Measurements from ENCODE around the gene AGAP1. TPM values are rescaled to one million over a fixed set of nuclear protein-coding genes. Genes with fewer than 3 reads are reported as not detected.

Gene AGAP1
- total RNA-seq, 1 experiment from 2014 or later = 14.8 TPM

DNA sequence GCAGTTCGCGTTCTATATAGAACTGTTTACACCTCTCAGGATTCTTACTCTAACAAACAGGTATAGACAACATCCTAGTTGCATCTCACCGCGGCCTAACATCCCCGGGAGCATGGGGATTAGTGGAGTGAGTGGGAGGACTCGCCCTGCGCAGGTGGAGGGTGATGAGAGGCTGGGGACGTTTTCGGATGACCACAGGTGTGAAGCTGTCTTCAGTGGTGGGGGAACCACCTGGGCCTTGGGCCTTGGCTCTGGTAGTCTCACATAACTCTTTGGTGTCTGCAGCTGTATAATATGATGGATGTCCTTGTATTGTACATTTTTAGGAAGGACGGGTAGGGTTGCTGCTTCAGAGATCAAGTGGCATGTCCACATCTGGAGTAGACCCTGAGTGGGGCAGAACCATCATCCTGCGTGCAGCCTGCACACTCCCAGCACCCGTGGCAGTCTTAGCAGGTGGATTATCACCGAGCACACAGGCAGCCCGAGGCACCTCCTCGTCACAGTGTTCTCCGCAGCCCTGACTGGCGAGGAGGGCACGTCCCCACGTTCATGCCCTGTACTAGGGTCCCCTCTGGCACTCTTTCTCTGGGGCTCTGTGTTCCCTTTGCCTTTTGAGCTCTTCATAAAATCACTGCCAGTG lies 56.0 kb downstream of the AGAP1 start:
- no peak for DNase-seq (ENCODE audit: low read depth)

DNA sequence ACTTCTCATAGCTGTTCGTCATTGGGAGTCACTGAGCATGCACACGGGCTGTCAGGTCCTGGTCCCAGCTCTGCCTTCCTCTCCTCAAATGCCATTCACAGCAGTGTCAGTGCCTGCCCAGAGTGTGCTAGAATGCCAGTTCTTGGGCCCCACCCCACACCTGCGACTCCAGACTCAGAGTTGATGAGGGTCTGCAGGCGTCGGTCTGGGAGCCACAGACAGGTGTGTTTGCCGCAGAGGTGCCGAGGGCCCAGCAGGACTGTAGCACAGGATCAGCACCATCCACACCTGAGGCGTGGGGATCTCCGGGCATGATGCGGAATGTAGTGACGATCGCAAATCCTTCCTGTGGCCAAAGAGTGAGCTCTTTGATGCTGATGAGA lies 56.5 kb downstream of the AGAP1 start:
- DNase-seq (ENCODE audit: low read depth) = no peak

DNA sequence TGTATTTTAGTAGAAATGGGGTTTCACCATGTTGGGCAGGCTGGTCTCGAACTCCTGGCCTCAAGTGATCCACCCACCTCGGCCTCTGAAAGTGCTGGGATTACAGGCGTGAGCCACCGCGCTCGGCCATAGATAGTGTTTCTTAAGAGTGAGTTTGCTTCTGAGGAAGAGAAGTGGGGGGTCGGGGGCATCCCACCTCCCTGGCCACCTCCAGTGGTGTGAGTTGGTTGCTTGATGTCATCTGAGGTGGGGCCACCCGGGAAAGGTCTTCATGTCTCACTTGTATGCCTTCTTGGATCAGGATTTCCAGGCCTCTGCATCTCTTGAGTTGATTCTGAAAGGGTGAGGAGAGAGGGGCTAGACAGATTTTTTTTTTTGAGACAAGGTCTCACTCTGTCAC lies 57.1 kb downstream of the AGAP1 start:
- no peak for DNase-seq (ENCODE audit: low read depth)

DNA sequence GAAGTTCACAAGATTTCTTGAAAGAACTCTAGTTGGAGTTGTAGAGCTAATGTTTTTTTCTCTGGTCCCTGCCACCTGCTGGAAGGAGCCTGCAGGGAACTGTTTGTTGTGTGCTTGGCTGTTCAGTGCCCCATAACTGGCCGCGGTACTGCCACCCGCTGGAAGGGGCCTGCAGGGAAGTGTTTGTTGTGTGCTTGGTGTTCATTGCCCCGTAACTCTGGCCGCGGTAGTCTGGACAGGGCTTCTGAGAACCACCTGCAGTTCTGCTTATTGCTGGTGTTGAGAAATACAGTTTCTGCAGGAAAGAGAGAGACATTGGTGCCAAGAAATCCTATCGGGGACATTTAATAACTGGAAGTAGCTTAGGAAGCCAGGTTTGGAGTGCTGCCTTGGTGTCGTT lies 58.1 kb downstream of the AGAP1 start:
- peak; percentile 71 for DNase-seq (ENCODE audit: low read depth)

DNA sequence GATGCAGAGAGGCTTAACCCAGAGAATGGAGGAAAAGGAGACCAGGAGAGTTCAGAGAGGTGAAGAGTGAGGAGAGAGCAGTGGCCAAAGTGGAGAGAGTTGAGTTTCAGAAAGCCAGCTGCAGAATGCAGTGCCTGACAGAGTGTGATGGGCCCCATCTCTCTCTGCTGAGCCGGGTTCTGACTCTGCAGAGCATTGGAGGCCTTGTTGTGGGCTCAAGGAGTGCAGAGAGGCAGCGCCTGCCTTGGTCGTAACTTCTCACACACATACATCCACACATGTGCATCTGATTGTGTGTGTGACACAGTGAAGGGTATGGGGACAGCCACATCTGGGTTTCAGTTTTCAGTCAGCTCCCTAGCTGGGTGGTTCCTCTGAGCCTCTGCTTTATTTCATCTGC lies 58.8 kb downstream of the AGAP1 start:
- no peak for DNase-seq (ENCODE audit: low read depth)

DNA sequence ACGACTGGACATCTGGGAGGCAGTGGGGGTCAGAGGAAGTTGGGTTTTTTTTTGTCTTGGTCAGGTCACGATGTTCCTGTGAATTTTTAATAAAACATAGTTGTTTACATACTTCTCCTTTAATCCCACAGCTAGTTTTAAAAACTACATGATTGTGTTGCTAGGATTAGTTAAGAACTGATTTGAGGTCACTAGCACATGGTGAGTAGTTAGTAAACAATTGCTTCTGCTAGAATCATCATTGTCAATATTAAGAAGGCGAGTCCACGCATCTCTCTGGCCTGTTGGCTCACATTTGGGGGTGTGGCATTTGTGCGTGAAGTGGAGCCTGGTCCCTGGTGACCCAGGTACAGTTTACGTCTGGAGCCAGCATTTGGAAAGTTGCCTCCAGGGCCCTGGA lies 59.4 kb downstream of the AGAP1 start:
- DNase-seq (ENCODE audit: low read depth) = no peak

DNA sequence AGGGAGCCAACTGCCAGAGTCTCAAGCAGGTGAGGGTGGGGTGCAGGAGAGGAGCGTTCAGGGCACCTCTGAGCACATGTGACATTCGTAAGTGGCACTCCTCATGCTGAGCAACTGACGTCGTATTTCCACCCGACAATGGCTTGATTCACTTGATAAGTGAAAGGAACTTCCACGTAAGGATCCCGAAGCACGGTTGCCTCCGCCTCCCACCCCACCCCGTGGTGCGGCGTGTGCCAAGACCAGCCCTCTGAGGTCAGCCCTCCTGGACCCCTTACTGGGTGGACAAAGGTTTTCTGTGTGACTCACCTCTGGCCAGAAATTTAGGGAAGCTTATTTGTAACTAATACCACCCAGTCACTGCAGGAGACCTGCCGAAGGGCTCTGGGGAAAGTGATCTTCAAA lies 59.9 kb downstream of the AGAP1 start:
- no peak for DNase-seq (ENCODE audit: low read depth)

DNA sequence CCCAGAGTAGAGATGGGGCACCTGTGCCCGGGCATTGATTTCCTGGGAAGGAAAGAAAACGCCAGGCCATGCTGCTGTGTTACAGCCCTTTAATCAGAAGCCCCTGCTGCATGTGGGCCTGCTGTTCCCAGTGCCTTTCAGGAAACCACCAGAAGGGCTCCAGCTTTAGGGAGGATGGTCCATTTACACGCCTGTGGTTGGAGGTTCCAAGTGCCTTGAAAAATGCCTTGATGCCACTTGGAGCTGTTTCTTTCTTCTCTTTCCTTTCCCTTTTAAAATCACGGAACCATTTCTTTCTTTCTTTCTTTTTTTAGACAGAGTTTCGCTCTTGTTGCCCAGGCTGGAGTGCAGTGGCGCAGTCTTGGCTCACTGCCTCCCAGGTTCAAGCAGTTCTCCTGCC lies 60.5 kb downstream of the AGAP1 start:
- no peak for DNase-seq (ENCODE audit: low read depth)

DNA sequence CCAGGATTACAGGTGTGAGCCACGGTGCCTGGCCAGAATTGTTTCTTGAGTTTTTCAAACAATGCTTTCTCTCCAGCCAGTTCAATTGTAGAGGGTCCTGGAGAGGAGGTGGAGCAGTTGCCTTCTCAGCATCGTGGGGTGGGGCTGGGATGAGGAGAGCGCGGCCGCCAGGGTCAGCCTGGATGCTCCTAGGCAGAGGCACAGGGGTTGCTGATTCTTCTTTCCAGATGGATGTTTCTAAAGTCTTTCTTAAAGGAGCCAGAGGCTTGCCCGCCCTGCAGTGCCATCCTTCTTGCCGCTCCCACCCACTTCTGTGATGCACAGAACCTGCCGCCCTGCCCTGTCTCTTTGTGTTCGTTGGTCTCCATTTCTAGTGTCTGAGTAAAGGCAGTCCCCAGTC lies 61.1 kb downstream of the AGAP1 start:
- no peak for DNase-seq (ENCODE audit: low read depth)

DNA sequence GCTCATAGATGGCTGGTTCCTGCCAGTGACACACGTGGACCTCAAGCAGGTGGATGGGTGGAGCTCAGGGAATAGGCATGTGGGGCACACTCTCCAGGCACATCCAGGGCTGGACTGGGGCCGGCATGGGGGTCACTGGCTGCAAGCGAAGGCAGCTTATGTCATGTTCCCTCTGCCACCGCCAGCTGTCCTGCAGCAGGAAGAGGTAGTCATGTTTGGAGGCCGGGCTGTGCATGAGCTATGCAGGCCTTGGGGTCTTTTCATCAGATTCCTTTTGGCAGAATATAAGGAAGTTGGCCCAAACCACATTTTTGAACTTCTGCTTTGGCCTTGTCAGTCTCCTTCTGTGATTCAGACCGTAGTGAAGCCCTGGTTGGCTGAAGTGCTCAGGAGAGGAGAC lies 61.5 kb downstream of the AGAP1 start:
- DNase-seq (ENCODE audit: low read depth) = no peak

DNA sequence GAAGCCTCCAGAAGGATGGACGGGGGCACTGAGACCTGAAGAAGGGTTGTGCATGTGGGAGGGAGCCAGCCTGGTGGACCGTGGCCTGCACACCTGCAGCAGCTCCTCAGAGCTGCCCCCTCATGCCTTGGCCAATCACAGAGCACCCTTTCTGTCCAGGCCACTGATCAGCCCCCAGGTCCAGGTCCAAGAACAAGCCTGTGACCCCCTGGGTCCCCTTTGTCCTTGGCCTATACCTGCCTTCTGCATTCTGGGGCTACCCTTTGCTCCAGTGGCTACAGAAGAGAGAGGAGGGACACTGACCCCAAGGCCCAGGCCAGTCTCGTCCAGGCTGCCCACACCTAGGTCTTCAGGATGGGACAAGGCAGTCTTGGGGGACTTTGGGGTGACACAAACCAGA lies 62.2 kb downstream of the AGAP1 start:
- DNase-seq (ENCODE audit: low read depth) = no peak

DNA sequence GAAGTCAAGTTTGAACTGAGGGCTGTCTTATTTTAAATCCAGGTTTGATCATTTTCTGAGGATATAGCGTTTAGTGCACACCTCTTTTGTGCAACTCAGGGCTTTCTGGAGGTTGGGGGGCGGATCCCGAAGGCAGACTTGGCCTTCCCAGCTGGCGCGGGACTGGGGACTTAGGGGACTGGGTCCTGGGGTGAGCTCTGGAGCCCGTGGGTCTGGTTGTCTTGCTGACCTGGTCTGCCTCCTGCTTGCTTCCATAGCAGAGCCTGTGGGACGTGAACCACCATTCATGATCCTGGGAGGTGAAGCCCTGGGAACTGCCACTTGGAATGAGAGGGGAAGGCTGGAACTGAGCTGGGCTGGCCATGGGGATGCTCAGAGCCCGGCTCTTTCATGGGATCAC lies 63.1 kb downstream of the AGAP1 start:
- no peak for DNase-seq (ENCODE audit: low read depth)

DNA sequence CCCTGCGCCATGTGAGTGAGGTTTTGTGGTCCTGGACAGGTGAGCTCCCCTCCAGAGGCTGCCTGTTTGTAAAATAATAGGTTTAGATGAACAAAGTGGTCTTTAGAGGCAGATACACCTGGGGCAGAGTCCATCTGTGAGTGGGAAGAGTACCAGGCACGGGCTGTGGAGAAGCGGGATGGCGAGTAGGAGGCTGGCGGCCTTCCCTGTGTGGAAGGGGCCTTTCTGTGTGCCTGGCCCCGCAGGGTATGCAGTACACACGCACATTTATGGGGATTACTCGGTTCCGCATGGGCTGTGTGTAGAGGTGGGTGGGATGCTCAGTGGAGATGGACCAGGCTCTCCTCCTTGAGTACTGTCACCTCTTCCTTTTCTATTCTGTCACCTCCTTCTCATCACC lies 64.1 kb downstream of the AGAP1 start:
- no peak for DNase-seq (ENCODE audit: low read depth)

DNA sequence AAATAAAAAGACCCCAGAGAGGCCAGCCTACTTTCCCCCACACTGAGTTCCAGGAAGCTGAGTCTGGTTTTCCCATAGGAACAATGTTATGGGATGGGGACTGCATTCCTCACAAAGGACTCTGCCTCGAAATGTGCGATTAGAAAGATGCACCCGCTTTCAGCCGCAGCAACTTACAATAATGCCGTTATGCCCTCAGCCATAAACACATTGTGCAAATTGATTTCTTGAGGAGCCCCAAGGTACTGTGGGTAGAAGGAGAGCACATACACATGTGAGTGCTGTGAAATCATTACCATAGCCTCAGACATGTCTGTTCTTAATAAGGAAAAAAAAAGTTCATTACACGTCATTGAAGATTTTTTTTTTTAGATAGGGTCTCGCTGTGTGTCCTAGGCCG lies 64.7 kb downstream of the AGAP1 start:
- no peak for DNase-seq (ENCODE audit: low read depth)

DNA sequence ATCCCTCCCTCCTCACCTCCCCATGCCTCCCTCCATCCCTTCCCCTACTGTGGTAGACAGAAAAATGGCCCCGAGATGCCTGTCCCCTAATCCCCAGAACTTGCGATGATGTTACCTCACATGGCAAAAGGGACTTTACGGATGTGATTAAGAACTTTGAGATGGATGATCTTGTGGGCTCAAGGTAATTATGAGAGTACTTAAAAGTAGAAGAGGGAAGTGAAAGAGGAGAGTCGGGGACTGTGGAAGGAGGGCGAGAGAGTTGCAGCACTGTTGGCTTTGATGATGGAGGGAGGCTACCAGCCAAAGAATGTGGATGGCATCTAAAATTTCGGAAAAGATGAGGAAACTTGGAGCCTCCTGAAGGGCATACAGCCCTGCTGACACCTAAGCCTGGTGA lies 66.5 kb downstream of the AGAP1 start:
- no peak for DNase-seq (ENCODE audit: low read depth)

DNA sequence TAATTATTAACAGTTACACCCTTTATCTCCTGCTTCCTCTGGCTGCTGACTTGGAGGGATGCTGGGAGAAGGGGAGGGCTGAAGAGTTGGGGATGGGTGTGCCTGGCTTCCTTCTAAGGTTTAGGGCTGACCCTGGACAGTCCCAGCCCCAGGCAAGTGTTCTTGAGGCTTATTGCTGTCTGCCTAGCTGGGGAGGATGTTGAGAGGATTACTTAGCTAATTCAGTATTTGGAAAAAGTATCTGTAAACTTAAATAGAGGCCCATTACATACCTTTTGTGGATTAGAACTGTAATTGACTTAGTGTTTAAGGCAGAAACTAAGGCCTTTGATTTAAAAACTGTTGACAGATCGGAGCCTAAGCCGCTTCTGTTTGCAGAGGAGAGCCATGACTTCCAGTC lies 67.6 kb downstream of the AGAP1 start:
- no peak for DNase-seq (ENCODE audit: low read depth)

DNA sequence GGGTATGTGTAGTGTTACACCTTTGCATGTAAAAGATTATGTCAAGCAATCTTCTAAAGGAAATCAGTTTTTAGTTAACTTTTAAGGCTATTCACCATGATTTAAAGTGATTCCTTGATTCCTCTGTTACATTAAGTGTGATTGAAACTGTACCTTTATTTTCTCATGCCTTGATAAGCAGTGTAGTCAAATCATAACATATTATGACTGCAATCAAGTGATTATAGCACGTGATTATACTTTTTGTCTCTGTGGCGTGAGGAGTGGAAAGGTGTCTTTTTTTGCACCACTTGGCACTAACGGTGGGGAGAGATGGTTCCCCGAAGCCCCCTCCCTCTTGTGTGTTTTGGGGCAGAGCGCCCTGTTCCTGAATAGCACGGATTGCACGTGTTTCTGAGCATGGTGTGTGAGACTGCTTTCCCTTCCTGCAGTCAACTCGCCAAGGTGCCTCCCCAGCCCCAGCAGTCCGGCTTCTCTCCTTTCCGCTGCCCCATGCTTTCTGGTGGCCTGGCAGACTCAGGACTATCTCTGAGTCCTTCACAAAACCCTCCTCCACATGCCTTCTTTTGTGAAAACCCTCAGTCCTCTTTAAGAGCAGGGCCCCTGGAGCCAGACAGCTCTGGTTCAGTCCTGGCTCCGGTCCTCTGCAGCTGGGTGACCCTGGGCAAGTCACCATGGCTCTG lies 68.4 kb downstream of the AGAP1 start:
- no peak for DNase-seq (ENCODE audit: low read depth)

DNA sequence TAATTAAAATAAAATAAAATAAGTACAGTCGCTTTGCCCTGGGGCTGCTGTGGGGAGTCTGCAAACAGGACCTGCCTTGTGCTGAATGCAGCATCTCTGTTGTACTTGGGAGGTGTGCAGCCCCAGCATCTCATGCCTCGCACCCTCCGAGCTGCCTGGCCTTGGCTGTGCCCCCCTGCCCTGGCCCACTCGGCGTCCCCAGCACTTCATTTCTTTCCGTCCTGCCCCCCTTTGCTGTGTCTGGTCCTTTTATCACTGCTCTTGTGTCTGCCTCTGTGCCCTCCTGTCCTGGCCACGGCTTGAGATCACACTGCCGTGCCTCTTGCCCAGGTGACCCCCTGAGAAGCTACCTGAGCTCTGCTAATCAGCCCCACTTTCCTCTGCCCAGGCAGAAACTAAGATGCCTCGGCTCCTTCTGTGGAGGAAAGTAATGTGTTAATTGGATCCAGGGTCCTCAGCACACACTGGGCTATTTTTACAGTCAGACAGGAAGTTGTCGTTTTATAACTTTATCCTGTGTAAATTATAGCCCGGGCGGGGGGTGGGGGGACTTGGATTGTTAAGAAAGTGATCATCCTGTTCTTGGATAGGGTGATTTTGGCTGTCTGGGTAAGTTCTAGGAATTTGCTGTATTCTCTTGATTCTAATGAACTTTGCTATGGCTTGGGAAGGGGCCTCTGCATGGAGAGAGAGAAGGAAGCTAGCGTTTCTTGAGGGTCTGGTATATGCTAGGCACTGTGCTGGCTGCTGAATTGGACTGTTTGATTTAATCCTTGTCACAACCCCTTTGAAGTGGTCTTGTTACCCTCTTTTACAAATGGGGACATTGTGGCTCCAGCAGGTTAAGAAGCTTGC lies 69.4 kb downstream of the AGAP1 start:
- no peak for DNase-seq (ENCODE audit: low read depth)

DNA sequence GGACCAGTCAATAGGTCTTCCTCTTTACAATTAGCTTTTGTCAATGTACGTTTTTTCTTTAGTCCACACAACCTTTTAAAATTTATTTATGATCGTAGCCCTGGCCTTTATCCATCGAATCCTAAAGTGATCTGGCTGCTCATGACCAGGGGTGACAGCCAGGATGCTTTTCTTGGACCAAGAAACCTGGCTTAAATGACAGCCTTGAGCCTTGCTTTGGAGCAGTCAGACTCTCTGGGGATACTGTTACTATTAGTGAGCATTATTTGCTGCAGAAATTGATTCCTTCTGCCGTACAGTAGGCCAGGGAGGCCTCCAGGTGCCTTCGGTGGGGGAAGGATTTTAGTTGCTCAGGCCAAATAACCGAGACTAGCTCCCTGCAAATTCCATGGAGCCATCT lies 70.2 kb downstream of the AGAP1 start:
- no peak for DNase-seq (ENCODE audit: low read depth)

DNA sequence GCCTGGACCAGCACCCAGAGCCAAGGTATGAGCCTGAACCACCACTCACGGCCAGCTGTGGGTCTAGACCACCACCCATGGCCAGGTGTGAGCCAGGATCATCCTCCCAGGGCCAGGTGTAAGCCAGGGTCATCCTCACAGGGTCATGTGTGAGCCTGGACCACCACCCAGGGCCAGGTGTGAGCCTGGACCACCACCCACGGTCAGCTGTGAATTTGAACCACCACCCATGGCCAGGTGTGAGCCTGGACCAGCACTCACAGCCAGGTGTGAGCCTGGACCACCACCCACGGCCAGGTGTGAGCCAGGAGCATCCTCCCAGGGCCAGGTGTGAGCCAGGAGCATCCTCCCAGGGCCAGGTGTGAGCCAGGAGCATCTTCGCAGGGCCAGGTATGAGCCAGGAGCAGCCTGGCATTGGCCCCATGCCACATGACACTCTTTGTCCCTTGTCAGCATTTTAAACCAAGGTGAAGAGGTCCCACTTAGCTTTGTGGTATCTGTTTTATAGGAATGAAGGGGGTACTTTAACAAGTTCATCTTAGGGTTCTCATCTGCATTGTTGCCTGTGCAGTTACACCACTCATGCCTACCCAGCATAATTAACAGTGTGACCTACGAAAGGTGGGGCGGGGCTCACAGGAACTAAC lies 71.2 kb downstream of the AGAP1 start:
- DNase-seq (ENCODE audit: low read depth) = no peak

DNA sequence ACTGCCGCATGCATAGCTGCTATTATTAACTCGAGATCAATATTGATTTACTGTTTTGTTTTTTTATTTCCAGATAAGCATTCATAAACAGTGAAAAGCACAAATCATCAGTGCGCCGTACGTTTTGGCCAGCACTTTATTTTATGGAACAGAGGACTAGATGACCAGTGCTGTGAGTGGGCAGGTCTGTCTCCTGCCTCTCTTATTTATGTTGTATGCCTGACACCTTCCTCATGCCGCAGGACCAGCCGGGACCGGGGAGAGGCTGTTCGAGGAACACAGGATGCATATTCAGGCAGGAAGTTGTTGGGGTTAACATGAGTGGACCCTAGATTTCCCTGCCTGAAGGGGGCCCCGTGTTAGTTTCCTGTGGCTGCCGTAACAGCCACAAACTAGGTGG lies 72.6 kb downstream of the AGAP1 start:
- no peak for DNase-seq (ENCODE audit: low read depth)

DNA sequence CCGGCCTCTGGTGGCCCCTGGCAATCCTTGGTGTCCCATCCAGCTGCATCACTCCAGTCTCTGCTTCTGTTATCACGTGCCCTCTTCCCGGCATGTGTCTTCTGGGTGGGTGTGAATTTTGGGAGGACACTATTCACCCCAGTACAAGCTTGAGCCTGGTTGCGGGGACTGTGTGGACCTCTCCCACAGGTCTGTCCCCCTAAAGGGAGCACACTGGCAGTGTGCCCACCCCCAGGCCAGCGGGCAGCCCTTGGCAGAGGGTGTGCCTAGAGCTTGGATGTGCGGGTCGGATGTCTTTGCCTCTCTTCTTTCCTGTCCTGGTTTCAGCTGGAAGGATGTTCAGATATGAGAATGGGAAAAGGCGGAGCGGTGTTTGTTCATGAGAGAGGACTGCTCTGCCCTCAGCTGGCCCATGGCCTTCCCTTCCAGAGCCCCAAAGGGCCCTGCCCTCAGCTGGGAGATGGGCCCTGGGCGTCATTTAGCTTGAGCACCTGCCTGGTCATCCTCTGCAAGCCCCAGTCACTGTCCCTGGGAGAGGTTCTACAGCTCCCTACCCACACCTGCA lies 73.2 kb downstream of the AGAP1 start:
- DNase-seq (ENCODE audit: low read depth) = no peak

Measured in HT1080 (cell line).